HG02870 (cell line): ENCODE measurements around the gene BRD3.

Source experiments
- ATAC-seq: cut with Tn5 transposase; IDR thresholded peaks from one replicate; pipeline ENCODE4 v1.9.1; 2021; ENCODE audit warnings: mild to moderate bottlenecking, moderate library complexity; ENCODE audit not compliant: unreplicated experiment

The BRD3 gene

DNA sequence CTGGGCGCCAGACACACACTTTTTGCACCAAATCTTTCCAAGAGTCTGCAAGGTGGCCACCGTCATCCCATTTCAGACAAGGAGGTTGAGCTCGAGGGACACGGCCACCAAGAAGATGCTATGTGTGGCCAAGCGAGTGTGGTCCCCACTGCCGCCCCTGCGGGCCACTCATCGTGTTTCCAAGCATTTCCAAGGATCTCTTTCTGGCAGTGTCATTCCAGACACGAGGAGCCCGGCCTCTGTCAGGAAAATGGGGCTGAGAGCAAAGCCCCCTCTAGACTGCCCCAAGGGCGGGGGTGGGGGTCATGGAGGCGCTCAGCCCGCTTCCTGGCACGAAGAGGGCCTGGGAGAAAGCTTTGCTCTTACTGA lies 86.3 kb downstream of the BRD3 start:
- no peak for ATAC-seq

DNA sequence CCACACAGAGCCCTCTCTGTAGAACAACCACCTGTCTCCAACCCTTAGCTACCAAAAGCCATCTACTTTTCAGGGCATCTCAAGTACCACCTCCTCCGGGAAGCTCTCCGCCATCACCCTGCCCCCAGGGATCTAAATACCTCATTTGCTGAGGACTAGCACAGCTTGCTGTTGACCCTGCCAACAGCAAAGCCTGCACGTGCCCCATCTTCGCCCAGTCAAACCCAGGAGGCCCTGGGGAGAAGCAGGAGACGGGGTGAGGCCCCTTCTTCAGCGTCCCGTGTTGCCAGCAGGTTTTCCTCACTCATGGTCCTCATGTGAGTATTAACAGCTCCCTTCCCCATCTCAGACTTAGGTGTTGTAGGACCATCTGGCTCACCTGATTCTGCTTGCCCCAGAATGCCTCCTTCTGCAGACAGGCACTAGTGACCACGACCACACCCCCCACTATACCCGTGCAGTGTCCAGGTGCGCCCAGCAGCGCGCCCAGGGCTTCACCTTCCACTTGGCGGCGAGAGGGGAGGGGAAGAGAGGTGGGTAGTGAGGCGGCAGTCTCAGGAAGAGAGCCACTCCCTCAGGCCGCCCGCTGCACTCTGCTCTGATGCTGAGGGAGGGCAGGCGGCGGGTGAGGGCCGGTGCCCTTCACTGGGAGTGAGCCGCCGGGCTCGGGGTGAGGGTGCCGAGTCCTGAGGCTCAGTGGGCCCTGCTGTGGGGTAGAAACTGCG lies 86.8 kb downstream of the BRD3 start:
- no peak for ATAC-seq
